HuH-7.5 (cell line): ENCODE data around the gene INTS1.
A peak's percentile ranks its signal among the peaks of the same experiment; 100 is the strongest.

Experiments used
- DNase-seq: peaks from one replicate; pipeline ENCODE4 v3.0.0; 2011; ENCODE audit warnings: low spot score

INTS1 gene

DNA sequence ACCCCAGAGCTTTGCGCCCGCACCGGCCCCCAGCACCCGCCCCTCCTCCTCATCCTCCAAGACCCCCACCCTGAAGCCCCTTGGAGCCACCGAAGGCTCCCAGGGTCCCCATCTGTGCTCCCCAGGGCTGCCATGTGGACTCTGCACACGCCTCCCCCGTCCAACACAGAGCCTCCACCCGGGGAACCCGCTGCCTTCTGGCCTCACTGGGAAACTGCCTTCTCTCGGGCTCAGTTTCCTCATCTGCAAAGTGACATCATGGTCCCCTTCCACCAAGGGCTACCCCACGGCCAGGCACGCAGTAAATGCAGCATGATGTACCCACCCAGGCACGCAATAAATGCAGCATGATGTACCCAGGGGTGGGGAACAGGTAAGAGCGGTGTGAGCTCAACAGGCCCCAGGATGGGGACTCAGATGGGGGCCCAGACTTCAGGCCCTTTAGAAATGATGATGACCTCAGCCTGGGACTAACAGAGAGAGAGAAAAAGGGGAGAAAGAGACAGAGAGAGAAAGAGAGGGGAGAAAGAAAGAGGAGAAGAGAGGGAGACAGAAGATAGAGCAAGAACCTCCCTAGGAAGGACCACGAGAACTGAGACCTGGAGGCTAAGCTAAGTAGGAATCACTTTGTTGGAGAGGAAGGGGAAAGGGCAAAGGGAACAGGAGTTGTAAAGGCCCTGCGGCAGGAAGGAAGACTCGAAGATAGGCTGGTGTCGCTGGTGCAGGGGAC lies 42.4 kb downstream of the INTS1 start:
- no peak for DNase-seq

DNA sequence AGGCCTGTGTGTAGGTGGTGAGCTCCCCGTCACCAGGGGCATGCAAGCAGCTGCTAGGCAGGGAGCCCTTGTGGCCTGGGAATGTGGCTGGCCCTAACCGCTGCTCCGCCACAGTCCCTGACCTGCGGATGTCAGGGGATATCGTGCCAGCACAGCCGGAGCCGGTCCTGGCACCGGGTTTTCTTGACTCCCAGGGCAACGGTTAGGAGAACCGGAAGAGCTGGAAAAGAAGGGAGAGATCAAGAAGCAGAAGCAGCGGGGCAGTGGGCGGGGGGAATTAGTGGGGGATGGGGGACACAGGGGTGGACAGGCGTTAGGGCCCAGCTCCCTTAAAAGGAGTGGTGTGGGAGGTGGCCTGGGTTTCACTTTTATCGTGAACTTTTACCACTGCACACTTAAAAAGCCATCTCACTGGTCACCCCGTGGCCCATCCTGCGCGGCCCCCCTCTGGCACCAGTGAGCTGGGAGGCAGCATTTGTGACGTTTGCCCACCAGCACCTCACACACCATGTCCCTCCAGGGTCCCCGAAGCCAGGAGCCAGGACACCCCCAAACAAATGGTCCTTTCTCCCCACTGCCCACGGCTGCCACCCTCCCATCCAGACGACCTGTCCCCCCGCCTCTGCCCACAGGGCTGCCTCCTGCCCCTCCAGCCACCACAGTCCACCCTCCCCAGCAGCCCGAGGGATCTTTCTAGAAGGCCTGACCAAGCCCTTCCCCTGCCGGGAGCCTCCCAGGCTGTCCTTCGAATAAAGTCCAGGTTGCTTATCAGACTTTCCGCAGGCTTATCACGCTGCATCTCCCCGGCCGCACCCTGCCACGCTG lies 43.2 kb downstream of the INTS1 start:
- peak; percentile 87 for DNase-seq

DNA sequence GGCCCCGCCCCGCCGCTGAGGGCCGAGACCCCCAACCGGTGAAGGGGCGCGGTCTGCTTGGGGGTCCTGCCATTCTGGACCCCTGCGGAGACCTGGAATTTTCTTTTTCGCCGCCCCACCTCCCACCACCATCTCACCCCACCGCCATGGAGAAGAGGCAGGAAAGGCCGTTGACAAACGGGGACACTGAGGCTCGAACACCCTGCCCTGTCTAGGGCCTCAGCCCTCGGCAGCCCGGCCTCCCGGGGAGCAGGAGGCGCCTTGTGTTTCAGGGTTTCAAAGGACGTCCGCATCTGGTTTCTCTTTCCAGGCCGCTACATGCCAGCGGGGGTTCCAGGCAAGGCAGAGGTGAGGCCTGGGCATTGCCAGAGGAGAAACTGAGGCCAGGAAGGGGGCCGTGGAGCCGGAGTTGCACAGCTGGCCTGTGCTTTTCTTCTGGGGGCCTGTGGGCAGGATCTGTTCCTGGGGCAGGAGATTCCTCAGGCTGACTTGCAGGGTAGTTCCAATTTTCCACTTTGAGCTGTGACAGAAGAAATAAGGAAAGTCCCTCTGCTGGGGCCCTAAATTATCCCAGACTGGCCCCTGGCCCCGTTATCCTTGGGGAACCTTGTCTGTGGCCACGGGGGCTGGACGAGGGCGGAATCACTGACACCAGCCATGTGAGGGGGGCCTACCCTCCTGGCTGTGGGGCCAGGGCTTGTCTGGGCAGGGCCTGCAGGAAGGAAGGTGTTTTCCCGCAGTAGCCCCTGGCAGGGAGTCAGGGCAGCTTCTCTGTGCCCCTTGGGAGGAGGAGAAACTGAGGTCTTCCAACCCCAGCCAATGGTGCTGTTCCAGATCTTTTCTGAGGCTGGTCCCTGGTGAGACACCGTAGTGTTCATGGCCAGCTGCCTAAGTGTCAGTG lies 44.0 kb downstream of the INTS1 start:
- DNase-seq, result peak; percentile 67

DNA sequence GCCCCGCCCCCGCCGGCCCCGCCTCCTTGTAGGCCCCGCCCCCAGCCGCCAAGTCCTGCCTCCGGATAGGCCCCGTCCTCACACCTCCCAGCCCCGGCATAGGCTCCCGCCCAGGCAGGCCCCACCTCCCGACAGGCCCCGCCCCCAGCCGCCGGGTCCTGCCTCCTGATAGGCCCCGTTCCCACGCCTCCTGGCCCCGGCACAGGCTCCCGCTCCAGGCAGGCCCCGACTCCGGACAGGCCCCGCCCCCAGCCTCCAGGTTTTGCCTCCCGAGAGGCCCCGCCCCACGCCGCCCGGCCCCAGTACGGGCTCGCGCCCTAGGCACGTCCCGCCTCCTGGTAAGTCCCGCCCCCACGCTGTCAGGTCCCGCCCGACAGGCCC lies 44.7 kb downstream of the INTS1 start:
- peak; percentile 100 for DNase-seq

DNA sequence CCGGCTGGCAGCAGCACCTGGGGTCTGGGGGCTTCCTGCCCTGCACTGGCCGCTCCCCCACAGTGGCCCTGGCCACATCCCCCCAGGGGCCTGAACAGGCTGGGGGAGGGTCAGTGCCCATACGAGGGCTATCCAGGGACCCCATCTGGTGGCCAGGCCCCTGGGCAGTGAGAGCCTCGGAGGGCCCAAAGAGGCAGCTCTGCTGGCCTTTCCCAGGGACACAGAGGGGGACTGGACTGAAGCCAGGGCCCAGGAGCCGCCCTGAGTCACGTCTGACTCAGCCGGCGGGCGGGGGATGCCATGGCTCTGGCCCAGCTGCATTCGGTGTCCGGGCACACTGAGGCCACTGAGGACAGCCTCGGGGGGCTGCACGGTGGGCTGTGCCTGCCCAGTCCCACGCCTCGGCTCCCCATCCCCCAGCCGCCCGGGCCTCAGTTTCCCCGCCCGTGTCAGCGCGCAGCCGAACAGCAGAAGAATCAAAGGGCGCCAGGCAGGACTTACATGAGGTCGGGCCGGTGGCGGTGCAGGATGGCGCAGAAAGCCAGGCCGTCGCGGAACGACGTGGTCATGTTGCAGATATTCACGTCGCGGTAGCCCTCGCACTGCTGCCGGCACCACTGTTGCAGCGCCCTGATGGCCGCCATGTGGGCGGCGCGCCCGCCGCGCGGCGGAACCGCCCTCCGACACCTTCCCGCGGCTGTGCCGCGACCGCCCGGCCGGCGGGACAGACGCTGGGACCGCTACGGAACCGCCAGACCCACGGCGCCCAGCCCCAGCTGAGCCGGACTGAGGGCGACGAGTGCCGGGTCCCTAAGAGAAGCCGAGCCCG lies 45.3 kb downstream of the INTS1 start, which contains the start of gene MICALL2:
MICALL2 (minus strand) TSS at position 788 of the 829 bp plus-strand sequence; CDS start at position 644, 144 bp downstream.
- peak; percentile 83 for DNase-seq

DNA sequence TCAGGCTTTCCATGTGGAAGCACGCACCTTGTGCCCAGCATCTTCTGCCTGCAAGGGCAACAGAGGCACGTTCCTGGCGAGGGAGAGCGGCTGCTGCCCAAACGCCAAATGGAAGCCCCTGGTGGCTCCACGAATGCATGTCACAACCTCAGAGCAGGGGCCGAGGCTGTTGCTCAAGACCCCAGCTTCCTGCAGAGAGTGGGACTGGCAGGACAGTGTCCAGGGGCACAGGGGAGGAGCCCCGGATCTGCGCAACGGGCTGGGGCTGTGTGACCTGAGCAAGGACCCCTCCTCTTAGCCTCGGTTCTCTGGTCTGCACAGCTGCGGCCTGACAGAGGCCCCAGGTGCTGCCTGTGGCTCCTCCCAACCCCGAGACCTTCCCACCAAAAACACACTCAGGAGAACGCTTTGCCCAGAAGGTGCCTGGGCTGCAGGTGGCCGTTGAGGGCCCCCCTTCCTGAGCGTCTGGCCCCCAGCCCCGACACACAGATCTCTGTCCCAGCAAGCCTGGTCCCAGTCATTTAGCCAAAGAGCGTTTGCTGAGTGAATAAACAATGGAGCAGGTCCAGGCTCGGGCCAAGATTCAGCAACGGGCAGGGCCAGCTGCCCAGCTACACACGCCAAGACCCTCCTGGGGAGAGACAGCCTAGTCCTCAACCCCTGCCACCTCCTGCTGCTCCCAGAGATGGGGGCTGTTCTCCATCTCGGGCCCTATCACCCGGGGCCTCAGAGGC lies 46.1 kb downstream of the INTS1 start:
- DNase-seq, result no peak

DNA sequence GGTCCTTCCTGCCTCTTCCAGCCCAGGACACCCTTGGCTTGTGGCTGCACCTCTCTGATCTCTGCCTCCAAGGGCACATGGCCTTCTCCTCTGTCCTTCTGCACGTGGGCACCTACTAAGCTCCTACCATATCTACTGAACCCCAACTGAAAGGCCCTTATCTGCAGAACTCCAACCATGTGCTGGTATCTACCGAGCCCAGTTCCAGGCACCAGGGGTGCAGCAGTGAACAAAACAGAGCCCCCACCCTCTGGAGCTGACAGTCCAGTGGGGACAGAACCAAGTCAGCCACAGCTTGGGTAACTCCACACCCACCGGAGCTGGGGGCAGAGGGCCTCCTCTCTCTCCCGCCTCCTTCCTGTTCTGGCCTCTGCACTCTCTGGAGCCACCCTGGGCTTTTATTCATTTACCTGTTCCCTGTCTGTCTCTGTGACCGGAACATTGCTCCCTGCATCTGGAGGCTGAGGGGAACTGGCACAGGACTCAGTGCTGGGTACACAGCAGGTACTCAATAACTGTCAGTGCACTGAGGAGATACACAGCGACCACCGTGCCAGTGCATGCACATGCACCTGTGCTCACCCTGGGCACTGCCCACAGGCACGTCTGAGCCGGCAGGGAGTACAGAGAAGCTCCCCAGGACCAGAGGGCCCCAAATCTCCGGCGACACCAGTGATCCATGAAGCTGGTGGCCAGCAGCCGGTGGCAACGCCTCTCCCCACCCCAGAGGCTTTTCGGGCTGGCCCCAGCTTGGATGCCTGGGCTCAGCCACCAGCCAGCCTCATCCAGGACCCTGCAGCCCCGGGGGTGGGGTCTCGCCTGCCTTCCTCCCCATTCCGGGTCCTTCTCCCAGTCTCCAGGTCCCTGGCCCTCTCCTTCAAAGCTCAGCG lies 46.9 kb downstream of the INTS1 start:
- DNase-seq, result no peak

DNA sequence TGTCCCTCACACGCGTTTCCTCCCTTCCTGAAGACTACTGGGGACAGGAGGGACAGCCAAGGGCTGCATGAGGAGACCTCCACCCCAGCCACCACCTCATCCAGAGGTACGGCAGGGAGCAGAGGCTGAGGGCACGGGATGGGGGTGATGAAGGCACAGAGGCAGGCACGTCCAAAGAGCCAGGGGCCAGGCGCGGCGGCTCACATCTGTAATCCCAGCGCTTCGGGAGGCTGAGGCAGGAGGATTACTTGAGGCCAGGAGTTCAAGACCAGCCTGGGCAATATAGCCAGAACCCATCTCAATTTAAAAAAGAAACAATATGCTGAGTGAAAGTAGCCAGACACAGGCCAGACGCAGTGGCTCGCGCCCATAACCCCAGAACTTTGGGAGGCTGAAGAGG lies 48.2 kb downstream of the INTS1 start:
- DNase-seq, result no peak

DNA sequence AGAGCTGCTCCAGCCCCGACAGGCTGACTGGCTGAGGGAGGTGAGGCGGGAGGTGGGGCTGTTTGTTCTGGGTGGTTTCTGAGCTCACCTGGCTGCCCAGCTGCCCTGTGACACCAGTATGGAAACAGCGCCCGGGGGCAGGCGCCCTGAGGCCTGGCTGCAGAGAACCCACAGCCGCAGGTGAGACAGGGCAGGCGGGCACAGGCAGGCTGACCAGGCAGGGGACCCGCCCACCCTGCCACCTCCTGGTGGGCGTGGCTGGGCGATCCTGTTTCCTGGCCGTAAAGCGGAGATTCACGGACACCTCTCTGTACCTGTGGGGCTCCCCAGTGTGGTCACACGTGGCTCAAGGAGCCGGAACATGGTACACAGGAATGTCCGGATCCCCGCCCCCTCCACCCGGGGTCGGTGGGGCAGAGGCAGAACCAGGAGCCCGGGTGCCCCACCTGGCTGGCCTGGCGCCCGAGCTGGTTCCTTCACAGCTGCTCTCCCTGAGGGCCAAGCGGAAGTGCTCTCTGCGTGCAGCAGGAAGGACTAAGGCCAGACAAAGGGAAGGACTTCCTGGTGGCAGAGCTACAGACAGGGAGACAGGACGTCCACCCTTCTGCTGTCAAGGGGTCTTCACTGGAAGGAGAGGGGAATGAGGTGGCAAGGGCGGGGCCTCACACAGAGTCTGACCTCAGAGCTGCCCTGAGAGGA lies 48.8 kb downstream of the INTS1 start:
- no peak for DNase-seq

DNA sequence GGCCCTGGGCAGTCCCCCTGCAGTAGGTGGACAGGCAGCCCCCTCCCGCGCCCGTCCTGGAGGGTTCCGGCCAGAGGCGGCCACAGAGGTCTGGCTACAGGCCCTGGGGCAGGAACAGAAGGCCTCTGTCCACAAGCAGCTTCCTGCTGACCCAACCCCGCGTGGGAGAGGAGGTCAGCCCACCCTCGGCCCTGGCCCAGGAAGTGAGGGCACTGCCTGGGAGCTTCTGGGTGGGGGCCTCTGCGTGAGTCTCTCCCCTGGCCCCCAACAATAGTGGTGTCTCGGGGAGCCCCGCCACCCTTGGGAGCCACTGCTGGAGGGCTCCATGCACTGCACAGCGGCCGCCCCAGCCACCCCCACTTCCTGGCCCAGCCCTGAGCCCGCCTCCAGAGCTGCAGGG lies 49.6 kb downstream of the INTS1 start:
- no peak for DNase-seq

DNA sequence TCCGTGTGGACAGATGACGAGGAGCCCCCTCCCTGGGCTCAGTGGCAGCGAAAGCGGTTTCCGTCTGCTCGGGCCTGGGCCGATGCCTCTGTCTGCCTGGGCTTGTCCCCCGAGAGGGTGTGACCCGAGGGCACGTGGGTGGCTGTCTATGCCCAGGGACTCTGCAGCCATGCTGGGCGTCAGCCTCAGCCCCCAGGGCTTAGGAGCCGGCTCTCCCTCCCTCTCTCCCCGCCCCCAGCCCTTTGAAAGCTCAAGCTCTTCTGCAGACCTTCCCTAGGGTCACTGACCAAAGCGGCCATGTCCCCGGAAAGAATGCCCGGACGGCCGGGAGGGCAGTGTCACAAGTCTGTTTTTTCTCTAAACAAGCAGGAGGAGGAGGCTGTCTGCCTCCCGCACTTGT lies 52.0 kb downstream of the INTS1 start:
- no peak for DNase-seq

DNA sequence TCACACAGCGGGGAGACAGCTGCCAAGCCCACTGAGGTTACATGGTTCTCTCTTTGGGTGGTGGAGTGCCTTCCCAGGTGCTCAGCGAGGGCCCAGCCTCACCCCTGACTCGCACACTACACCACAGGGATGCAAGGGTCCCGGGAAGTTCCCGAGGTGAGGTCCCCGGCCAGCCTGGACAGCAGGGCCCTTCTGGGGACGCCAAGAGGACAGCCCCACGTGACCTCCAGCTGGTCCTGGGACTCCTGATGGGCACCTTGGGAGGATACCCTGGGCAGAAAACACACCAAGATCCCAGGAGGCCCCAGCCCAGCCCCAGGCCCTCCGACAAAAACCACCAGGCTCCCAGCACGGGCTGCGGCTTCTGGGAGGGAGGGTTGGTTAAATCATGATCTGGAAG lies 53.2 kb downstream of the INTS1 start:
- no peak for DNase-seq

DNA sequence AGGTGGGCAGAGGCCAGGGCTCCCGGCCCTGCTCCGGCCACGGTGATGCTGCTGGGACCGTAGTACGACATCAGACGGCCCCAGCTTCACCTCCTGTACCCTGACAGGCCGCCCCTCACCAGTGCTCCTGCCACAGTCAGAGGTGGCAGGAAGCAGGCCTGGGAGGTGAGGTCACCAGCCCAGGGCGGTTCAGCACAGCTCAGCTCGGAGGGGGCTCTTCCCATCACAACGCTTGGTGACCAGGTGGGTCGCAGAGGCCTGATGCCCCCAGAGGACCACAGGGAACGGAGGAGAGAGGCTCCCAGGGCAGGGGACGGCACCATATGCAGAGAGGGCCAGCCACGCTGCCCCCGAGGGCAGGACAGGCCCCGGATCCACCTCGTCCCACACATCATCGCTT lies 53.8 kb downstream of the INTS1 start:
- DNase-seq, result no peak

DNA sequence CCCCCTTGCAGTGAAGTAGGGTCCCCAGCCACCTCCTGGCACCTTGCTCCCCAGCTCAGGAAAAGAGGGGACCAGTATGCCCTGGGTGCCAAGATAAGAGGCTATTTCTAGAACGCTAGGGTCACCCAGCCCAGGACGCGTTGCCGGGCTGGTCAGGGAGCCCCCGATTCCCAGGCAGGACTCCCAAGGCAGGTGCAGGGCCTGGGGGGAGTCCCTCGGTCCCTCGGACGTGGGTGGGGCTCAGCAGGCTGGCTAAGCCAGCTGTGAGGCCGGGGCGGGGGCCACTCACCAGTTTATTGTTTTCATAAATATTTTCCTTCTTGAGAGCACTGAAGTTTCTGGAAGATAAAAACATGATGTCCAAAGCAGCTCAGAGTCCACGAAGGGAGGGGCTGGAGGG lies 54.2 kb downstream of the INTS1 start:
- no peak for DNase-seq

DNA sequence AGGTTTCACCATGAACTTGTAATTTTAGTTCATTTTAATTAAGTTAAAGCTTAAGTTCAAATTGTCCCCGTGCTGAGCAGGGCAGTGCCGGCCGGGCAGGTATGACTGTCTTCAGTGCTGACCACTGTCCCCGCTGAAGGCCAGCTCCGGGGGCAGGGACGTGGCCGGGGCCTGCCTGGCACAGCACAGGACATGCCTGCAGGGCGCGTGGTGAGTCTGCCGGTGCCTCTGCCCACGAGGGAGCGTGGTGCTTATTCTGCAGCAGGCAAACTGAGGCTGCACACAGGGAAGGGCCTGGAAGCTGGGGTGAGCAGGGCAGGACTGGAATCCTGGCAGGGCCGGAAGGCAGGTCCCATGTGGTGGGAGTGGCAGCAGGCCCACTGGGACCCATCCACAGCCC lies 54.7 kb downstream of the INTS1 start:
- DNase-seq, result no peak

DNA sequence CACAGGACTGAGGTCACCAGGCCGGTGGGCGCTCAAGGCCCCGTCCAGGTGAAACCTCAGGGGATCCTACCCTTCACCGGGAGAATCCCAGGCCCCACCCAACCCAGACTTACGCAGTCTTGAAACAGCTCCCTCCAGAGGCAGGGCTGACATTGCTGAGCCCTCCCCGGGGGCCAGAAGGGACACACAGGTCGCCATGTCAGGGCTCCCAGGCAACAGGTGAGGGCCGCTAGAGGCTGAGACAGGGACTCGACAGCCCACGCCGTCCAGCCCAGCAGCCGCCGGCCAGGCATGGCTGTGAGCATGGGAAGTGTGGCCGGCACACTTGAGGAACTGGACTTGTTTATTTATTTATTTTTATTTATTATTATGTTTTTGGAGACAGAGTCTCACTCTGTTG lies 55.2 kb downstream of the INTS1 start:
- DNase-seq, result no peak

DNA sequence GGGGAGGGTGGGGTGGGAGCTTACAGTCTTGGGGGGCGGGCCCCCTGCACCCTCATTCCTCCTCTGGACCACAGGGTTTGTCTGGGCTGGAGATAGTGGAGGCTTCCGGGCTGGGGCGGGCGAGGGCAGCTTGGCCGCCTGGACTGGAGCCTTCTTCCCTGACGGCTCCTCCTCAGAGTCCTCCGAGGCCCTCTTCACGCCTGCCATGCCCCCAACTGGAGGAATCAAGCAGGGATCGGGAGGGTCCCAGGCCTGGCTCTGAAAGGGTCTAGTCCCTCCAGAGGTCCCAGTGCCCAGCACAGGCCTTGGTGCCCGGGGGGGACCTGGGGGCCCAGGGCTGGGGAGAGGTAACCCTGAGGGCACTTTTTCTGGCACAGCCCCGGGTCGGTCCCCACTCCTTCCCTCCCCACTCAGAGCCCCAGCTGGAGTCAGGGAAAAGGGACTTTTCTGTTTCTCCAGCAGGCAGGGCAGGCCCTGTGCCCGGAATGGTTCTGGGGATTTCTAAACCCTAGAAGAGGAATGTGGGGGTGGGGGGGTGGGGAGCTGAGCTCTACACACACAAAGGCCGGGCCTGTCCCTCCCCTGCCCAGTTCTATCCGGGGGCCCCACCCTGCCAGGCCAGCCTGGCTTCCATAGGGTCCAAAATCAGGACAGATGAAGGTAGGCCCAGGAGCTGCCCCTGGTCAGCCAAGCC lies 56.5 kb downstream of the INTS1 start:
- no peak for DNase-seq

DNA sequence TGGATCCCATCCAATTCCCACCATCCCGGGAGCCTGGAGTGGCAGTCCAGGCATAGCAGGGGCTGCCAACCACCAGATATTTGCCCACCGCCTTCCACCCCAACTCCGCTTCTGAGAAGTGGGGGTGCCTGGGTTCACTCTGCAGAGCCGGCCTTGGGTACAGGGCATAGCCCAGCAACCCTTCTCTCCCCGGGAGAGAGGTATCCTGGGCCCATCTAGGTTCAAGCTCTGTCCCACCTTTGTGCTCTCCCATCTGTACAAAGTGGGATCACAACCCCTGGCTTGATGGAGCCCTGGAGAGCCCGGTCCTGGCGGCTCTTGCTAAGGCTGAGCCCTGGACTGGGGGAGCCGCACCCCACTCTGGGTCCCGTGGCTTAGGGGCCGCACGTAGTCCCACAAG lies 57.1 kb downstream of the INTS1 start:
- no peak for DNase-seq

DNA sequence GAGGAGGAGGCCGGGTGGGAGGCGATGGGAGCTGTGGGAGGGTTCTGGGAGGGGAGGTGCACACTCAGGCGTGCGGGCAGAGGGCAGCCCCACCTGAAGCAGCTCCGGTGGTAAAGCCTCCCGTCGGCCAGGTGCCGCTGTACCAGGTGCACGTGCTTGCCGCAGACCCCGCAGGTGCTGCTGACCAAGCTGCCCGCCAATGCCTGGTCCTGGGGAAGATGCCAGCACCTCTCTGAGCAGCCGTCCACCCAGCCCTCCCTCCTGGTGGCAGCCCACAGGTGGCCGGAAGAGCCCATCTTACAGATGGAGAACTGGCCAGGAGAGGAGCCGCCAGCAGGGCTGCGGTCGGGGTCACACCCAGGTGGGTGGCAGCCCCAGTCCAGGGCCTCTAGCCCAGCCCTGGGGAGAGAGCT lies 57.6 kb downstream of the INTS1 start:
- DNase-seq, result no peak
